K562 (cell line): ENCODE measurements around the gene ECM2.

Experiments
- BACH1 ChIP-seq: fragments of 200-800 bp; sonication (Bioruptor generic); IDR thresholded peaks from 2 replicates; pipeline ENCODE4 v1.6.1; 2016; ENCODE audit warnings: missing genetic modification characterization, missing compliant biosample characterization
- CTCF ChIP-seq, 3 experiments: IDR thresholded peaks in 2 of 3; conservative IDR thresholded peaks in 1 of 3; 2 replicates each; pipeline ENCODE4 v1.5.1; 2011 to 2012; ENCODE audit warnings: low read length in 3 of 3, mild to moderate bottlenecking in 3 of 3, control low read depth in 2 of 3, improper control_type of control experiment in 1 of 3, inconsistent platforms in 1 of 3, low read depth in 1 of 3, mixed read lengths in 1 of 3, moderate library complexity in 1 of 3; ENCODE audit not compliant: insufficient read depth in 2 of 3
- GABPA ChIP-seq: fragments of 200-800 bp; sonication (Bioruptor generic); conservative IDR thresholded peaks from 2 replicates; pipeline ENCODE4 v1.6.1; 2016; ENCODE audit warnings: low read depth, missing genetic modification characterization, missing compliant biosample characterization
- KAT7 ChIP-seq: sonication (generic); formaldehyde crosslinking; IDR thresholded peaks from 2 replicates; pipeline ENCODE4 v1.8.0; 2022; ENCODE audit warnings: missing genetic modification reagents, mild to moderate bottlenecking, borderline replicate concordance
- KDM5B ChIP-seq: fragments of 200-600 bp; sonication (generic); IDR thresholded peaks from 2 replicates; pipeline ENCODE4 v1.6.1; 2012; ENCODE audit warnings: low read depth, mild to moderate bottlenecking, moderate library complexity, low read length, control low read depth, inconsistent platforms; ENCODE audit not compliant: insufficient replicate concordance
- KLF1 ChIP-seq: fragments of 450-650 bp; IDR thresholded peaks from 2 replicates; pipeline ENCODE4 v1.6.1; 2016; ENCODE audit warnings: missing genetic modification characterization, missing compliant biosample characterization
- MAX ChIP-seq: sonication (generic); formaldehyde crosslinking; IDR thresholded peaks from 2 replicates; pipeline ENCODE4 v1.9.0; 2022; ENCODE audit warnings: mild to moderate bottlenecking, missing genetic modification reagents
- POLR2AphosphoS5 ChIP-seq: IDR thresholded peaks from 2 replicates; pipeline ENCODE4 v1.6.1; 2011; ENCODE audit warnings: mild to moderate bottlenecking, low read depth, low read length, moderate library complexity; ENCODE audit not compliant: control insufficient read depth, insufficient read depth
- STAG1 ChIP-seq: sonication (generic); formaldehyde crosslinking; IDR thresholded peaks from 2 replicates; pipeline ENCODE4 v1.5.0; 2020; ENCODE audit warnings: missing genetic modification reagents, borderline replicate concordance
- TFAP4 ChIP-seq: sonication (generic); formaldehyde crosslinking; IDR thresholded peaks from 2 replicates; pipeline ENCODE4 v1.8.0; 2022; ENCODE audit warnings: missing genetic modification reagents, mild to moderate bottlenecking, moderate library complexity, borderline replicate concordance
- ZNF274 ChIP-seq: IDR thresholded peaks from 2 replicates; pipeline ENCODE4 v1.6.1; 2011; ENCODE audit warnings: low read depth, mild to moderate bottlenecking, low read length, moderate library complexity, borderline replicate concordance

- TF ChIP-seq CTCF (IDR thresholded peaks at IDR 0.05 in 2 of 3, conservative IDR thresholded peaks at IDR 0.05 in 1 of 3; ENCODE audit: insufficient read depth in 2 of 3, low read depth in 1 of 3, low read length in 3 of 3) (no peak), KDM5B (no peak), ZNF274 (no peak), GABPA (tag) (no peak), STAG1 (CRISPR knock-in tag) (no peak), MAX (CRISPR knock-in tag) (no peak), KLF1 (tag) (no peak), TFAP4 (no peak), BACH1 (no peak), KAT7 (CRISPR knock-in tag) (no peak), POLR2AphosphoS5 (no peak)
Observed at GRCh38 chr9:92538541-92538940, 2.8 kb upstream of the ECM2 start.
